CD4-positive, alpha-beta T cell treated with Interleukin-17A for 1 hour (primary cell): ENCODE data around the gene GPATCH8.
"Not testable (repeated sequence)": the region's sequence is repeated elsewhere in the genome, so short reads cannot be mapped to it uniquely, and the experiment has no call there.

Experiments
- DNase-seq: peaks from one replicate; pipeline ENCODE4 v3.0.0-alpha.2; 2020

Gene GPATCH8

GRCh38 chr17:44523672-44523972 lies 20.4 kb upstream of the GPATCH8 start:
- no peak for DNase-seq

DNA sequence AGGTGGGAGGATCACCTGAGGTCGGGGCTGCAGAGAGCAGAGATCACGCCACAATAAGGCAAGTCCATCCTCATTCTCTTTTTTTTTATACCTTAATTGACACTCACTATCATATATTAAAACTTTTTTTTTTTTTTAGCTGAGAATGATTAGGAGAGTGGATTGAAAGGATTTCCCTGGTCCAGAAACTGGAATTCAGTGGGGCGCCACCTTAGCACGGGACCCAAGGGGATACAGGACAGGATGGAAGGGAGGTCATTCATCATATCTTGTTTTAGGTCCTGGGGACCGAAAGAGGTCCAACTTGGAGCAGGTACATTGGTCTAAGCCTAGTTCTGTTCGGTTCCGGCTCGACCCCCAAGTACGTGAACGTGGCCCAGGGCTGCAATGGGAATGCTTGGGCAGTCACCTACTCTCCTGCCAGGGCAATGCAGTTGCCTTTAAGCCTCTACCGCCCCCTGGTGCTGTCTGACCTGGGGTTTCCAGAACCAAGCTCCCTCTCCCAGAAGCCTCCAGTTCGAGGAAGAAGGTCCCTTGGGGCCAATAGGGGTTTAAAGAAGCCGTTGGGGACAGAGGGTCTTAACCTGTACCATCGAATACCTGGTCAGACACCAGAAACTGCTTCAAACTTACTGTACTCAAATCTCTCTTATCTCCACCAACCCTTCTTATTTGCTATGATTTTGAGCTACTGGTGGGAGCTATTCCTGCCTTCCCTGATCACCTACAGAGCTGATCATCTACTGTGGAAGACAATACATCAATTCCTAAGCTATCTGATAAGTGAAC lies 19.9 kb upstream of the GPATCH8 start:
- peak; percentile 40 for DNase-seq

- no peak for DNase-seq
Measured at GRCh38 chr17:44518032-44518431, 14.8 kb upstream of the GPATCH8 start.

DNA sequence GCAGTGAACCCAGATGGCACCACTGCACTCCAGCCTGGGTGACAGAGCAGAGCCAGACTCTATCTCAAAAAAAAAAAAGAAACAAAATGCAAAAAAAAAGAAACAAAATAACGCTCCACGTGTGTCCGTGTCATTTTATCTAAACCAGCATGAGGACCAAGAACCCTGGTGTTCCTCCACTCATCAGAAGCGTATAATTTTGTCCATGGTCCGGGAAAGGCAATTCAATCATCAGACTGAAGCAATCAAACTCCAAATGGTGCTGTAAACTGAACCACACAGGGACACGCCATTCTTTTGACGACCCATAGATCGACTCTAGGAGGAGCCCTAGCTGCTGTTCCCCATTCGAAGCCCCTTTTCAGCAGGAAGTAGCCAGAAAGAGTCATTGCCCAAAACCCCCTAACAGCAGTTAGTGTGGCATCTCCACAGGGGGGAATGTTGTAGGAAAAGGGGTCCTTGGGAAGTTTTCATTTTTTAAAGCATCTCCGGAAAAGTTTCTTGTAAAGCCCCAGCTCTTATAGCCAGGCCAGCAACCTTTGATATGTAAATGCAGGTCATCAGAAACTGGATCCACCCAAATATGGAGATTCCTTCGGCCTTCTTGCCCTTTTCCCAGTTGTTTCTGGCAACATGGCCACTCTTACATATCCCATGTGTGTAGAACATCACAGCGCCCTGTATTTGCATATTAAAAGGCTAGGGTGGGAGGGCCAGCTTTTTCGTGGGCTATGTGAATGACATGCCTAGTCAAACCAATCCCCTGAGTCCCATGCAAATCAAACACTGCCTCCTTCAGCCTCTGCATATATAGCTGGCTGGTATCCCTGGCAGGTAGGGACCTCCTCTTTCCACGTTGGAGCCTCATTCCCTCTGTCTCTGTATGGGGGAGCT lies 8.3 kb upstream of the GPATCH8 start:
- DNase-seq: not testable (repeated sequence)

- not testable (repeated sequence) for DNase-seq
Measured at GRCh38 chr17:44506939-44507604, 3.9 kb upstream of the GPATCH8 start.

DNA sequence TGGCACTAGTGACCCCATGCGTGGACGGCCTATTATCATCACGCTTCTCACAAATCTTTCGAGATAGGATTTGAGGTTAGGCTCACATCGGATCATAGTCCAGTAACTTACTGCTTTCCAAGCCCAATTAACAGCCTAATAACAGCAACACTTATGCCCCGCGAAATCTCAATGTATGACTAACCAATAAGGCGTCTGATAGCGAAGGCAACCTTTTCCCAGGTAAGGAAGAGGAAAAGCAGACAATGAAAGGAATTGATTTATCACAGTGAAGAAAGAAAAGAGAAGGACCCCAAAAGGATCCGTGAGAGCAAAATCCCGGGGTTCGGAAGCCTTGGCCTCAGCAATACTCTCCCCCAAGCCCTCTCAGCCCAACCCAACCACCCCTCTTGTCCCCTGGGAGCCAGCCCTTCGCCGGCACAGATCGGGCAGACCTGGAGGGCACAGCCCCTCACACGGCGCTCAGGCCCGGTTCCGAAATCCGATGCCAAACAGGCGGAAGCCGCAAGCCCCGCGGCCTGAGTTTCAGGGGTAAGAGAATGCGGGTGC lies 534 bp downstream of the GPATCH8 start:
- no peak for DNase-seq

DNA sequence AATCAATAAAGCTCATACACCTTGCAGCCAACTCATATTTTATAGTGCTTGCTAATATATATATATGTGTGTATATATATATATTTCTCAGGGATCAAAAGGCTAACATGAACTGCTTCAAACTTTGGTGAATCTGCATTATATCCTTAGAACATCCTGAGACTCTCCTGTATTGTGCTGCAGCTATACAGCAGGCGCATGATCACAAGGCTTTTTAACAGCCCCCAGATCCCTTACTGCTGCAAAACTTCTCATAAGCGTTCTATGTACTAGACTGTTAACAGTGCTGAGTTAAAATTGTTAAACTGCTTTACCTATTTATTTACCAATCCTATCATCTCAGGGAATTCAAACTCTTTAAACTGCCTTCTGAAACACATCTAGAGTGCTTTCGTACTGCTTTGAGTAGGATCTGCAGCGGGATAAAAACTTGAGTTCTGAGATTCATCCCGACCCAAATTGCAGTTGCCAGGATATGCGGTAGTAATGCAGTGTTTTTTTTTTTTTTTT lies 1.3 kb downstream of the GPATCH8 start:
- DNase-seq: no peak

DNA sequence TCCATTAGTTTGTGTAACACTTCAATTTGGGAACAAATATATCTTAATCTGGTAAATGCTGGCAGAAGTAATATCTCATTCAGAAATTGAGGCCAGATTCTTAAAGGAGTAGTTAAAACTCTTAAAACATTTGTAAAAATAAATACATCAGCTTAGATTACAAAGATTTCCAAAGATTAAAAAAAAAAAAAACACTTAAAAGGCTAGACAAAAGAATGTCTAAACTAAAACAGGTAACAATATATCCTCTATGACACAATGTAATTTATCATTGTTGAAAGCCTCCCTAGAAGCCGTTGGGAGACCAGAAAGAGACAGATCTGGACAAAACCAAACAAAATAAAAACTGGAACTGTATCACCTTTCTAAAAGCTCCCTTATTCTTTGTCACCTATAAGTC lies 3.5 kb downstream of the GPATCH8 start:
- no peak for DNase-seq

- no peak for DNase-seq
Measured at GRCh38 chr17:44496815-44497214, 6.4 kb downstream of the GPATCH8 start.

- DNase-seq: no peak
Measured at GRCh38 chr17:44493339-44493738, 9.9 kb downstream of the GPATCH8 start.

- DNase-seq: no peak
Measured at GRCh38 chr17:44492706-44493272, 10.4 kb downstream of the GPATCH8 start.

GRCh38 chr17:44489581-44489980 lies 13.6 kb downstream of the GPATCH8 start:
- no peak for DNase-seq

GRCh38 chr17:44487170-44487569 lies 16.0 kb downstream of the GPATCH8 start:
- no peak for DNase-seq

DNA sequence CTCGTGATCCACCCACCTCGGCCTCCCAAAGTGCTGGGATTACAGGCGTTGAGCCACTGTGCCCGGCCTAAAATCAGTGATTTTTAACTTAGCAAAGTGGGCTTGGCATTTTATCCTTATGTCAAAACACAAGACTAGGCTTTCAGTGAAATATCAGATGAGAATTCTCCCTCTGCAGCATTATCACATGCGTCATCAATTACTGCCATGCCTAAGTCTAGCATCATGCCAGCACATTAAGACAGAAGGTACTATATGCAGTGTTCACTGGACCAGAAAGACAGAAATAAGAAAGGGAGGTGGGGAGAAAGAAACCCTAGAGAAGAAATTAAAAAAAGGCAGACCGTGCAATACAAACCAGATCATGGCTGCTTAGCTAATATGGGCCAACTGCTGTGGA lies 29.8 kb downstream of the GPATCH8 start:
- DNase-seq: no peak

GRCh38 chr17:44469676-44470075 lies 33.5 kb downstream of the GPATCH8 start:
- no peak for DNase-seq

GRCh38 chr17:44467108-44467507 lies 36.1 kb downstream of the GPATCH8 start:
- DNase-seq: no peak

- no peak for DNase-seq
Measured at GRCh38 chr17:44466339-44466738, 36.9 kb downstream of the GPATCH8 start.

- DNase-seq: no peak
Measured at GRCh38 chr17:44465897-44466296, 37.3 kb downstream of the GPATCH8 start.

DNA sequence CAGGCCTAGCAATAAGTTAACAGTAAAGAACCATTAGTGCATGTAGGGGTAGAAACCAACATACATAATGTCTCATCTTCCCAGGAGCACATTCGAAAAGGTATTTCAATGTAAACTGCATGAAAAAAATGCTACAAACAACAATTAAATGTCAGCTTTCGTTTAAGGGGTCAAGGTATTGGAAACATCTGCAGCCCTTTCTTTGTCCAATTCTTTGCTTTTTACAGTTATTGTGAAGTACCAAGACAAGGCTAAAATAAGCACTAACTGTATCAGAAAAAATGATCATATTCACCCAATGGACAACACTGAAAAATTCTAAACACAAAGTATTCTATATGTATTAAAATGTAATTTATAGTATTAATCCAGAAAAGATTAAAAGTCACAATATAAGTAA lies 37.9 kb downstream of the GPATCH8 start:
- no peak for DNase-seq

GRCh38 chr17:44464037-44464436 lies 39.2 kb downstream of the GPATCH8 start:
- no peak for DNase-seq

- DNase-seq: no peak
Measured at GRCh38 chr17:44451832-44452231, 51.4 kb downstream of the GPATCH8 start.

DNA sequence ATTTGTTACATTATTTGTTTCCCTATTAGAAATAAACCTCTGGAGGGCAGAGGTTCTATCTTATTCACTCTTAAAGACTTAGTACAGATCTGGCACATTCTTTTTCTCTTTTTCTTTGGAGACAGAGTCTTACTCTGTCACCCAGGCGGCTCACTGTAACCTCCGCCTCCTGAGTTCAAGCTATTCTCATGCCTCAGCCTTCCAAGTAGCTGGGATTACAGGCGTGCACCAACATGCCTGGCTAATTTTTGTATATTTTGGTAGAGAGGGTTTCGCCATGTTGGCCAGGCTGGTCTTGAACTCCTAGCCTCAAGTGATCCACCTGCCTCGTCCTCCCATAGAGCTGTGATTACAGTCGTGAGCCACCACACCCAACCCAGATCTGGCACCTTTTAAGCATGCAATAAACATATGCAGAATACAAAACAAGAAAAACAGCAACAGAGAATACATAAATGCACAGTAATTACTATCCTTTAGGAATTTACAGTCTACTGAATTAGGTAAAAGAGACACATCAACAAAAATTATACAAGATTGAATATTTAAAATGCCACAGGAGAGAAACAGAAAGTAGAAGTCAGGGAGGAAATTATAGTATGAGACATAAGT lies 52.1 kb downstream of the GPATCH8 start:
- DNase-seq: no peak
